ENCODE measurements around the gene CDH13. TPM values are rescaled to one million over a fixed set of nuclear protein-coding genes. Genes with fewer than 3 reads are reported as not detected.

Gene CDH13
- total RNA-seq, 1 donor = 102 TPM

DNA sequence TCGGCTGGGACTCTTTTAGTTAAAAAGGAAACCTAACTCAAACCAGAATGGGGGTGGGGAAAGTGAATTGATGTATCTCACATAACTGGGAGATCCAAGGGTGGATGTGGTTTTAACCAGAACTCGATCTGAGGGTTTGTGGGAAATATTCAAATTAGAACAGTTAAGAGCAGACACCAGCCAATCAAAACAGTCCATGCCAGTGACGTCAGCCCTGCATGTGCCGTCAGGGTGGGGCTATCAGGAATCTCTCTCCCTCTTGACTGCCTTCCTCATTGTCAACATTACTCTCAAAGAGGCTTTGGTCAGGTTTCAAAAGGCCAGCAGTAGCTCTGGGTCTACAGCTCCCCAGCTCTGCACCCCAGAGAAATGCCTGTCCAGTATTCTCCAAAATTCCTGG lies 1086.8 kb downstream of the CDH13 start:
- Histone ChIP-seq H2AFZ (ENCODE audit: low read length) (no peak overlapping the region), H3K9me3 (ENCODE audit: low read depth, low read length) (no peaks in the 10 kb centered on the region), H4K20me1 (ENCODE audit: insufficient read depth, low read length) (no peaks in the 10 kb centered on the region), H3K4me3 (ENCODE audit: insufficient read depth, low read length) (no peak overlapping the region), H3K36me3 (ENCODE audit: insufficient read depth, low read length) (no peaks in the 10 kb centered on the region), H3K4me2 (ENCODE audit: insufficient read depth, low read length) (no peak overlapping the region), H3K27ac (ENCODE audit: low read depth, low read length) (no peak overlapping the region), H3K4me1 (ENCODE audit: insufficient read depth, low read length) (peaks cover 10% of the 10 kb centered on the region), H3K27me3 (ENCODE audit: insufficient read depth, low read length) (no peaks in the 10 kb centered on the region), H3K79me2 (ENCODE audit: insufficient read depth, low read length) (no peaks in the 10 kb centered on the region)
- DNase-seq (ENCODE audit: insufficient read length, low spot score, missing footprints) = no peak
- TF ChIP-seq CTCF (IDR thresholded peaks at IDR 0.05; ENCODE audit: extremely low read depth, low read depth, low read length) = no peak

- H3K79me2 ChIP-seq (ENCODE audit: insufficient read depth, low read length) = no peaks in the 10 kb centered on the region
- H3K4me2 ChIP-seq (ENCODE audit: insufficient read depth, low read length) = no peak overlapping the region
- H4K20me1 ChIP-seq (ENCODE audit: insufficient read depth, low read length) = no peaks in the 10 kb centered on the region
- H3K27me3 ChIP-seq (ENCODE audit: insufficient read depth, low read length) = no peaks in the 10 kb centered on the region
- H3K4me3 ChIP-seq (ENCODE audit: insufficient read depth, low read length) = no peak overlapping the region
- no peak for DNase-seq (ENCODE audit: insufficient read length, low spot score, missing footprints)
- H3K9me3 ChIP-seq (ENCODE audit: low read depth, low read length) = no peaks in the 10 kb centered on the region
- no peak for TF ChIP-seq CTCF (IDR thresholded peaks at IDR 0.05; ENCODE audit: extremely low read depth, low read depth, low read length)
- H3K27ac ChIP-seq (ENCODE audit: low read depth, low read length) = no peak overlapping the region
- H2AFZ ChIP-seq (ENCODE audit: low read length) = no peak overlapping the region
- H3K4me1 ChIP-seq (ENCODE audit: insufficient read depth, low read length) = peaks cover 10% of the 10 kb centered on the region
- H3K36me3 ChIP-seq (ENCODE audit: insufficient read depth, low read length) = no peaks in the 10 kb centered on the region
These were observed 1087.5 kb downstream of the CDH13 start for GRCh38 chr16:83714286-83714685.

- Histone ChIP-seq H3K4me2 (ENCODE audit: insufficient read depth, low read length) (no peak overlapping the region), H2AFZ (ENCODE audit: low read length) (no peak overlapping the region), H3K27ac (ENCODE audit: low read depth, low read length) (no peak overlapping the region)
These were observed 1088.6 kb downstream of the CDH13 start for GRCh38 chr16:83715217-83715920.

More at GRCh38 chr16:83715217-83715920, 1088.6 kb downstream of the CDH13 start:
- no peak for DNase-seq (ENCODE audit: insufficient read length, low spot score, missing footprints)
- peaks cover 10% of the 10 kb centered on the region for H3K4me1 ChIP-seq (ENCODE audit: insufficient read depth, low read length)
- H3K36me3 ChIP-seq (ENCODE audit: insufficient read depth, low read length) = no peaks in the 10 kb centered on the region
- H3K27me3 ChIP-seq (ENCODE audit: insufficient read depth, low read length) = no peaks in the 10 kb centered on the region
- H4K20me1 ChIP-seq (ENCODE audit: insufficient read depth, low read length) = no peaks in the 10 kb centered on the region
- H3K79me2 ChIP-seq (ENCODE audit: insufficient read depth, low read length) = no peaks in the 10 kb centered on the region
- no peak for TF ChIP-seq CTCF (IDR thresholded peaks at IDR 0.05; ENCODE audit: extremely low read depth, low read depth, low read length)
- H3K9me3 ChIP-seq (ENCODE audit: low read depth, low read length) = no peaks in the 10 kb centered on the region
- no peak overlapping the region for H3K4me3 ChIP-seq (ENCODE audit: insufficient read depth, low read length)
